Osteoblast (primary cell): ENCODE data around the gene CNTN5. TPM values are rescaled to one million over a fixed set of nuclear protein-coding genes. Genes with fewer than 3 reads are reported as not detected.

Experiments used
- DNase-seq: peaks from one replicate; pipeline ENCODE4 v3.0.0; 2011; ENCODE audit warnings: low spot score, mixed read lengths; ENCODE audit not compliant: insufficient read length; ENCODE audit errors: missing footprints
- H2AFZ ChIP-seq: 2 replicates; pipeline ENCODE4 v1.6.0; 2011; ENCODE audit warnings: mild to moderate bottlenecking, low read length
- H3K27ac ChIP-seq: 2 replicates; pipeline ENCODE4 v1.5.1; 2011; ENCODE audit warnings: mild to moderate bottlenecking, low read depth, low read length, moderate library complexity
- H3K27me3 ChIP-seq: 2 replicates; pipeline ENCODE4 v1.6.0; 2012; ENCODE audit warnings: mild to moderate bottlenecking, control low read depth, inconsistent platforms, low read length, moderate library complexity; ENCODE audit not compliant: insufficient read depth
- H3K36me3 ChIP-seq: 2 replicates; pipeline ENCODE4 v1.5.1; 2011; ENCODE audit warnings: mild to moderate bottlenecking, low read length, control low read depth, moderate library complexity; ENCODE audit not compliant: insufficient read depth
- H3K4me1 ChIP-seq: 2 replicates; pipeline ENCODE4 v1.5.1; 2011; ENCODE audit warnings: mild to moderate bottlenecking, low read length, control low read depth, moderate library complexity; ENCODE audit not compliant: insufficient read depth
- H3K4me2 ChIP-seq: 2 replicates; pipeline ENCODE4 v1.6.0; 2011; ENCODE audit warnings: mild to moderate bottlenecking, low read length; ENCODE audit not compliant: insufficient read depth
- H3K4me3 ChIP-seq: fragments of 200-600 bp; sonication (generic); 3 replicates; pipeline ENCODE4 v1.5.1; 2012; ENCODE audit warnings: mild to moderate bottlenecking, low read length, inconsistent platforms; ENCODE audit not compliant: insufficient read depth
- H3K79me2 ChIP-seq: 2 replicates; pipeline ENCODE4 v1.6.0; 2012; ENCODE audit warnings: mild to moderate bottlenecking, low read length, control low read depth, inconsistent platforms; ENCODE audit not compliant: insufficient read depth
- H3K9me3 ChIP-seq: 2 replicates; pipeline ENCODE4 v1.5.1; 2011; ENCODE audit warnings: low read depth, low read length, control low read depth
- H4K20me1 ChIP-seq: 2 replicates; pipeline ENCODE4 v1.6.0; 2012; ENCODE audit warnings: mild to moderate bottlenecking, low read length, control low read depth; ENCODE audit not compliant: insufficient read depth
- total RNA-seq: library from RNA; depleted of rRNA; stranded (reverse); fragments of >200 nt; gene quantifications from 2 replicates; pipeline ENCODE4 v1.2.3, GENCODE V29; 2012
- TF ChIP-seq, protein P1 (sequence below): IDR thresholded peaks from 2 replicates; pipeline ENCODE4 v1.5.1; 2011; ENCODE audit warnings: mild to moderate bottlenecking, low read depth, low read length, moderate library complexity; ENCODE audit errors: extremely low read depth

Gene CNTN5
- total RNA-seq, 1 donor: not detected

DNA sequence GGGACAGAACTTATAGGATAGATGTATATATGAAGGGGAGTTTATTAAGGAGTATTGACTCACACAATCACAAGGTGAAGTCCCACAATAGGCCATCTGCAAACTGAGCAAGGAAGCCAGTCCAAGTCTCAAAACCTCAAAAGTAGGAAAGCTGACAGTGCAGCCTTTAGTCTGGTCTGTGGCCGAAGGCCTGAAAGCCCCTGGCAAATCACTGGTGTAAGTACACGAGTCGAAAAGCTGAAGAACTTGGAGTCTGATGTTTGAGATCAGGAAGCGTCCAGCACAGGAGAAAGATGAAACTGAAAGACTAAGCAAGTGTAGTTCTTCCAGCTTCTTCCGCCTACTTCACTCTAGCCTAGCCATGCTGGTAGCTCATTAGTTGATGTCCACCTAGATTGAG lies 866.7 kb downstream of the CNTN5 start:
- H3K9me3 ChIP-seq: peaks cover 2% of the 10 kb centered on the region
- H3K27ac ChIP-seq: no peak overlapping the region
- no peak for DNase-seq
- no peak overlapping the region for H3K4me3 ChIP-seq
- H3K27me3 ChIP-seq: no peaks in the 10 kb centered on the region
- no peaks in the 10 kb centered on the region for H4K20me1 ChIP-seq
- H2AFZ ChIP-seq: no peak overlapping the region
- H3K36me3 ChIP-seq: no peaks in the 10 kb centered on the region
- no peak overlapping the region for H3K4me2 ChIP-seq
- no peaks in the 10 kb centered on the region for H3K4me1 ChIP-seq
- no peaks in the 10 kb centered on the region for H3K79me2 ChIP-seq
- TF ChIP-seq, protein P1, sequence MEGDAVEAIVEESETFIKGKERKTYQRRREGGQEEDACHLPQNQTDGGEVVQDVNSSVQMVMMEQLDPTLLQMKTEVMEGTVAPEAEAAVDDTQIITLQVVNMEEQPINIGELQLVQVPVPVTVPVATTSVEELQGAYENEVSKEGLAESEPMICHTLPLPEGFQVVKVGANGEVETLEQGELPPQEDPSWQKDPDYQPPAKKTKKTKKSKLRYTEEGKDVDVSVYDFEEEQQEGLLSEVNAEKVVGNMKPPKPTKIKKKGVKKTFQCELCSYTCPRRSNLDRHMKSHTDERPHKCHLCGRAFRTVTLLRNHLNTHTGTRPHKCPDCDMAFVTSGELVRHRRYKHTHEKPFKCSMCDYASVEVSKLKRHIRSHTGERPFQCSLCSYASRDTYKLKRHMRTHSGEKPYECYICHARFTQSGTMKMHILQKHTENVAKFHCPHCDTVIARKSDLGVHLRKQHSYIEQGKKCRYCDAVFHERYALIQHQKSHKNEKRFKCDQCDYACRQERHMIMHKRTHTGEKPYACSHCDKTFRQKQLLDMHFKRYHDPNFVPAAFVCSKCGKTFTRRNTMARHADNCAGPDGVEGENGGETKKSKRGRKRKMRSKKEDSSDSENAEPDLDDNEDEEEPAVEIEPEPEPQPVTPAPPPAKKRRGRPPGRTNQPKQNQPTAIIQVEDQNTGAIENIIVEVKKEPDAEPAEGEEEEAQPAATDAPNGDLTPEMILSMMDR: no peak

GRCh38 chr11:99893811-99894210 lies 873.1 kb downstream of the CNTN5 start:
- no peaks in the 10 kb centered on the region for H3K79me2 ChIP-seq
- no peak overlapping the region for H3K27ac ChIP-seq
- H3K4me2 ChIP-seq: no peak overlapping the region
- TF ChIP-seq, protein P1: no peak
- no peaks in the 10 kb centered on the region for H3K4me1 ChIP-seq
- H3K4me3 ChIP-seq: no peak overlapping the region
- no peak overlapping the region for H2AFZ ChIP-seq
- no peaks in the 10 kb centered on the region for H3K27me3 ChIP-seq
- H3K36me3 ChIP-seq: no peaks in the 10 kb centered on the region
- peaks cover 4% of the 10 kb centered on the region for H3K9me3 ChIP-seq
- DNase-seq: no peak
- no peaks in the 10 kb centered on the region for H4K20me1 ChIP-seq

GRCh38 chr11:99901175-99901574 lies 880.4 kb downstream of the CNTN5 start:
- no peak overlapping the region for H3K4me3 ChIP-seq
- H3K36me3 ChIP-seq: no peaks in the 10 kb centered on the region
- no peaks in the 10 kb centered on the region for H3K9me3 ChIP-seq
- H3K79me2 ChIP-seq: no peaks in the 10 kb centered on the region
- no peak overlapping the region for H2AFZ ChIP-seq
- DNase-seq: no peak
- H3K4me1 ChIP-seq: no peaks in the 10 kb centered on the region
- H3K27me3 ChIP-seq: no peaks in the 10 kb centered on the region
- TF ChIP-seq, protein P1: no peak
- H3K4me2 ChIP-seq: no peak overlapping the region
- H4K20me1 ChIP-seq: no peaks in the 10 kb centered on the region
- no peak overlapping the region for H3K27ac ChIP-seq

- no peaks in the 10 kb centered on the region for H3K79me2 ChIP-seq
- H3K4me3 ChIP-seq: no peak overlapping the region
- H3K9me3 ChIP-seq: no peaks in the 10 kb centered on the region
- no peak overlapping the region for H3K27ac ChIP-seq
- TF ChIP-seq, protein P1: no peak
- H4K20me1 ChIP-seq: no peaks in the 10 kb centered on the region
- no peak overlapping the region for H2AFZ ChIP-seq
- DNase-seq: no peak
- H3K4me2 ChIP-seq: no peak overlapping the region
- H3K27me3 ChIP-seq: no peaks in the 10 kb centered on the region
- no peaks in the 10 kb centered on the region for H3K36me3 ChIP-seq
- no peaks in the 10 kb centered on the region for H3K4me1 ChIP-seq
These were observed 890.4 kb downstream of the CNTN5 start for GRCh38 chr11:99911116-99911515.
